GM21737 (cell line): ENCODE results near the gene ZNF480.
"Not testable (repeated sequence)": the region's sequence is repeated elsewhere in the genome, so short reads cannot be mapped to it uniquely, and the experiment has no call there.

ENCODE experiments used
- ATAC-seq: cut with Tn5 transposase; IDR thresholded peaks from one replicate; pipeline ENCODE4 v1.9.1; 2021; ENCODE audit warnings: mild to moderate bottlenecking, moderate library complexity; ENCODE audit not compliant: unreplicated experiment

The ZNF480 gene

DNA sequence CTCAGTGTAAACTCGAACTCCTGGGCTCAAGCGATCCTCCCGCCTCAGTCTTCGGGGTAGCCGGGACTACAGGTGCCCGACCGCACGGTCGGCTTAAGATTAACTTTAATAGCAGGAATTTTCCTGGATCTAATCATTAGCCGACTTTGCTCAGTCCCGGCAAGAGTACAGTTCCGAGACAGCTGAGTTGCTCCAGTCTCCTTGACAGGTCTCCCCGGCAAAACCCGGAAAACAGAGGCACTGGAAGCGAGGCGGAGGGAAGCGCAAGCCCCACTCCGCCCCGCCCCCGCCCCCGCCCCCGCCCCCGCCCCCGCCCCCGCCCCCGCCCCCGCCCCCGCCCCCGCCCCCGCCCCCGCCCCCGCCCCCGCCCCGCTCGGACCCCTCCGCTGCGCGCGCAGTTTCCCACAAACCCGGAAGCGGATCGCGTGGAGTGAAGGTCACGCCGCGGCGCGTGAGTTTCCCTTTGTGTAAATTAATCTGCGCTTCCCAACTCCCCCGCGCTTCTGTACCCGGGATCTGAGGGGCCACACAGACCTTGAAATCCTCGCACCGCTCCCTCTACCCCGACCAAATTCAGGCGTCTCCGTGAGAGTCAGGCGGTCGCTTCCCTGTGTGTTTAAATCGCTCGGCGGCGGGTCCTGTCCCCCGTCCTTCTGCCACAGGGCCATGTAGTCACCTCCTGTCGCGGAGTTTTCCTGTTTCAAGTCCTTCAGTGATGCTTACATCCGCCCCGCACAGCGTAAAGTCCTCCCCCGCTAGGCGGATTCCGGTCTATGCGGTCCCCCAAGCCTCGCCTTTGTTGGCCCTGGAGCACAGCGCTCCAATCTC, at the start of gene ZNF480:
Gene ZNF480 (plus strand): TSS at position 397 of the 828 bp plus-strand sequence. CDS start 3,244 bp downstream, outside the sequence.
- ATAC-seq, result peak; percentile 57

DNA sequence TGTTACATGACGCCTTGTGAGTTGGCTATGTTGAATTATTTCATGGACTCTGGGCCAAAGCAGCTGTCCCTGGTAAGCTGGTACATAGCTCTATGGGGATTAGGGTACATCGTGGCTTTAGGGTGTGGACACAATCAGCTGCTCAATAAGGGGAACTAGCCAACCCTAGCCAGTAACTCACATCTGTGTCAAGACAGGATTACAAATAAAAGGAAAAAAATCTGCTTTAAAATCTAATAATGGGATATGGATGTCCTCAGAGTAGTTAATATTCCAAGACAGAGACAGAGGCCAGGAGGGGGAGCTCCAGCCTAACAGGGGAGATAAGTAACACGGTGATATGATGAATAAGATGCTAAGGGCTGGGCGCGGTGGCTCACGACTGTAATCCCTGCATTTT, 48.7 kb upstream of the ZNF480 start:
- ATAC-seq, result no peak

DNA sequence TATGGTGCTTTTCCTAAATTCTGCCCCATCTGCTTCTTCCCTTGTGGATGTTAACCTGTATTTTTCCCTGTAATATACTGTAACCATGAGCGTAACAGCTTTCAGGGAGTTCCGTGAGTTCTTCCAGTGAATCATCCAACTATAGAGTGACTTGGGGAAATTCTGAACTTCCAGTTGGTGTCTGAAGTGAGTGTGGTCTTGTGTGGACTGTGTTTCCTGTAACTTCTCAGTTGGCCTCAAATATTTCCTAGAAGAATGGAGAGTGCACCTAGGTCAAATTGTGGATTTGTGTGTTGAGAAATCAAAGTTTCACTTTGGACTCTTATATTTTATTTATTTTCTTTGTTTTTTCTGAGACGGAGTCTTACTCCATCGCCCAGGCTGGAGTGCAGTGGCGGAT, 38.5 kb upstream of the ZNF480 start:
- no peak for ATAC-seq

GRCh38 chr19:52265556-52265955, 31.4 kb upstream of the ZNF480 start:
- ATAC-seq, result not testable (repeated sequence)

DNA sequence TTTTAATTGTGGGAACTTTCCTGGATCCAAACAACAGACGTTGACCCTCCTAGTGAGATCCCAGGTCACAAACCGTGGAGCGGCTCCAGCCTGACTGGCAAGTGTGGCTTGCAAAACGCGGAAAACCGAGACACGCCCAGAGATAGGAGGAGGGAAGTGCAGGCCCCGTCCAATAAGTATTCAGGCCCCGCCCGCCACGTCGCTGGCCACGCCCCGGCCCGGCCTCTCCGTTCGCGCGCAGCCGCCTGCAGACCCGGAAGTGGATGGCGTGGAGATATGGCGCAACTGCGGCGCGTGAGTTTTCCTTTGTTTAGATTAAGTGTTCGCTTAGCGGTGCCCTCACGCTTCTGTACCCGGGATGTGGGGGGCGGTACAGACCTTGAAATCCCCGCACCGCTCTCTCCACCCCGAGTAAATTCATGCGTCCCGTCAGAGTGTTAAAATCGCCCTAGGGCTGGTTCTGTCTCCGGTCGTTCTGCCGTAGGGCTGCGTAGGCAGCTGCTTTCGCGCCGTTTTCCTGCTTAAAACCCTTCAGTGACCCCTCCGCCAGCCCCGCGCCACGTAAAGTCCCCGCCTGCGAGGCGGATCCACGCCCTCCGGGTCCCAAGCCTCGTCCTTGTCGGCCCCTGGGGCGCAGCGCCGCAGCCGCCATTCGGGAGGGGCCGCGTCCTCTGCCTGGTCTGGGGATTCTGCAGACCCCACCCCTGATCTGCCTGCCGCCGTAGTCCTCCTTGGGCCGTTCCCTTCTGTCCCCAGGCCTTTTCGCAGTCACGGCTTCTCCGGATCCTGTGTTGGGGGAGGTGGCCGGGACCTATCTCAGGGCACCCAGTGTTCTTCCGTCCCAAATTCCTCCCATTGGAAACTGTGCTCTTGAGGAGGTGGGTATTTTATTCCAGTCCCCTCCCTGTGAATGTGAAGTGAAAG, 27.4 kb upstream of the ZNF480 start, which contains the start of gene ZNF766:
Gene ZNF766 (plus strand): TSS at position 250 of the 924 bp plus-strand sequence. CDS start 27 bp downstream, at position 277.
- ATAC-seq, result peak; percentile 88

DNA sequence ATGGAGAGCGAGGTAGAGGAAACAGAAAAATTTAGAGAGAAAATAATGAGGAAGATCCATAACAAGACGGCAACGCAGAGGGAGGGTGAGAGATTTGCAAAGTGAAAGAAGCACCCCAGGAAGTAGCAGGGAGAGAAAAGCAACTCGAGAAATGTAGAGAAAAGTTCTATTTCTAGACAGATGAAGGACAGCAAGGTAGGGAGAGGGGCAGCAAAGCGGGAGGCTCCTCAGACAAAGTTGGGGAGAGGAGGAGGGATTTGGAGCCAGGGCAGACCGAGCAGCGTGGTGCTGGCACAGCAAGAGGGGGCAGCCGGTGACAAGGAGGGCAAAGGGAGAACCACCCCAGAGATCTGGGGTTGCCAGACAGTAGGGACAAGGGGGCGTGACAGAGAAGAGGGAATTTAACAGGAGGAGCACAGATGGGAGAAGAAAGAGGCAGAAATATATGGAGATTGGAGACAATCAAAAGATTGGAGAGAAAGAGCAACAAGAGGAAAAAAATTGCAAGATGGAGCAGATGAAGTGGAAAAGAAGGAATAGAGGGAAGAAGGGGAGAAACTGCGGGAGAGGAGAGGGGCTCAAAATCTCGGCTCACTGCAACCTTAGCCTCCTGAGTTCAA, 26.6 kb upstream of the ZNF480 start:
- ATAC-seq, result no peak

DNA sequence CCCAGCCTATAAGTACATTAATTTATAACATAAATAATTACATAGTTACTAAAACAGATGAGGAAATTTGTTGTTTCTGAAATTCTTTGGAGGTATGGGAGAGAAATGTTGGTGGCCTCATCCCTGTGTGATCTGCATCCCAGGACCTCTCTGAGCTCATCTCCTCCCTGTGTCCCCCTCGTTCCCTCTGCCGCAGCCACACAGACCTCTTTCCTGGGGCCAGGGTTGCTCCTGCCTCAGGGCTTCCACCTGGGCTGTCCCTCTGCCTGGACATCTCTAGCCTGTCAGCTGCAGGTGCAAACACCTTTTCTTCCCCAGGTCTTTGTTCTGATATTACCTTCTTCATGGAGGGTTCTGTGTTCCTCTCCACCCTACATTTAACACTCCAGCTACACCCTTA, 23.7 kb upstream of the ZNF480 start:
- no peak for ATAC-seq

DNA sequence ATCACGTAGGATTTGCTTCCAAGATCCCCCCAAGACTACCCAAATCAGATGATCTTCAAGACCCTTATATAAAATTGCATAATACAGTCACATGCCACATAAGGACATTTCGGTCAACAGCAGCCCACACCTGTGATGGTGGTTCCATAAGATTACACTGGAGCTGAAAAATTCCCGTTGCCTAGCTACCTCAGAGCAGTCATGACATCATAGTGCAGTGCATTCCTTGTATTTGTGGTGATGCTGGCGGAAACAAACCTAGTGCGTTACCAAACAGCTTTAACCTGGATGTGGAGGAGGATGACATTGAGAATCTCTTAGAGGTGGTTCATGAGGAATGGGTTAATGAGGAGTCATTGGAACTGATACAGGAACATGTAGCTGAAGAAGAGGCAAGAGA, 22.8 kb upstream of the ZNF480 start:
- ATAC-seq, result no peak

- ATAC-seq, result no peak
Observed at GRCh38 chr19:52275988-52276387, 21.0 kb upstream of the ZNF480 start.

DNA sequence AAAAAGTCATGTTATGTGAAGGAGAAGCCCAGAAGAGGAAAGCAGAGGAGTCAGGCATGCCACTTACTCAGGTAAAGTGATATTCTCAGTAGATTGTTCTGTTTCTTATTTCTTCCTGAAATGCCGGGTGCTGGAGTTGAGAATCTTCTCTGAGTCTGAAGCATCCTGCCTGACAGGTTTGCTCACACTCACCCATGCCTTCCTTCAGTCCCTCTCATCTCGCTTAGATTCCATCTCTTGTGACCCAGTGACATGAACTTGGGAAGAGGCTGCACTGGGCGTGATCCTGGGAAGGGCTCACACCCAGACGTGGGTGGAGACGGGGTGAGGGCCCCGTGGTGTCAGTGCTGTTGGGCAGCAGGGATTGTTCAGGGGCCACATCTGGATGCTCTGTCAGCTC, 19.5 kb upstream of the ZNF480 start:
- ATAC-seq, result no peak

DNA sequence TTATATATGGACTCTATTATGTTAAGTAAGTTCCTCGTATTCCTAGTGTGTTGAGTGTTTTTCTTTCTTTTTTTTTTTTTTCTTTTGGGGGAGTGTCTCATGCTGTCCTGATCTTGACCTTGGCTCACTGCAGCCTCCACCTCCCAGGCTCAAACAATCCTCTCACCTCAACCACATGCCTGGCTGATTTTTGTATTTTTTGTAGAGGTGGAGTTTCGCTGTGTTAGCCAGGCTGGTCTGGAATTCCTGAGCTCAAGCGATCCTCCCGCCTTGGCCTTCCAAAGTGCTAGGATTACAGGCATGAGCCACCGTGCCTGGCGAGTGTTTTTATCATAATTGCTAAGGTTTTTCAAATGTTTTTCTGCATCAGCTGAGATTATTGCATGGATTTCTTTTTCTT, 10.7 kb upstream of the ZNF480 start:
- no peak for ATAC-seq

DNA sequence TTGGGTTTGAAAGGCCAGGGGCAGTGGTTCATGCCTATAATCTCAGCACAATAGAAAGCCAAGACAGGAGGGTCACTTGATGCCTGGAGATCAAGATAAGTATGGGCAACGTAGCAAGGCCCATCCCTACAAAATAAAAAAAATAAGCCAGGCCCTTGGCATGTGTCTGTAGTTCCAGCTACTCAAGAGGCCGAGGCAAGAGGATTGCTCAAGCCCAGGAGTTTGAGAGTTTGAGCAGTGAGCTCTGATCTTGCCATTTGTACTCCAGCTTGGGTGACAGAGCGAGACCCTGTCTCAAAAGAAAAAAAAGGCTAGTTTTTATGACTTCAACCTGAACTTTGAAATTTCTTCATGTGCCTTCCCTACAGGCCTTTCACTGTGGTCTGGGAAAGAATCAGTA, 5.2 kb upstream of the ZNF480 start:
- ATAC-seq, result no peak

DNA sequence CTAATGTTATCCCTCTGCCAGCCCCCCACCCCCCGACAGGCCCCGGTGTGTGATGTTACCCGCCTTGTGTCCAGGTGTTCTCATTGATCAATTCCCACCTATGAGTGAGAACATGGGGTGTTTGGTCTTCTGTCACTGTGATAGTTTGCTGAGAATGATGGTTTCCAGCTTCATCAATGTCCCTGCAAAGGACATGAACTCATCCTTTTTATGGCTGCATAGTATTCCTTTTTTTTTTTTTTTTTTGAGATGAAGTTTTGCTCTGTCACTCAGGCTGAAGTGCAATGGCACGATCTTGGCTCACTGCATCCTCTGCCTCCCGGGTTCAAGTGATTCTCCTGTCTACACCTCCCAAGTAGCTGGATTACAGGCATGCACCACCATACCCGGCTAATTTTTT, 4.0 kb upstream of the ZNF480 start:
- not testable (repeated sequence) for ATAC-seq

DNA sequence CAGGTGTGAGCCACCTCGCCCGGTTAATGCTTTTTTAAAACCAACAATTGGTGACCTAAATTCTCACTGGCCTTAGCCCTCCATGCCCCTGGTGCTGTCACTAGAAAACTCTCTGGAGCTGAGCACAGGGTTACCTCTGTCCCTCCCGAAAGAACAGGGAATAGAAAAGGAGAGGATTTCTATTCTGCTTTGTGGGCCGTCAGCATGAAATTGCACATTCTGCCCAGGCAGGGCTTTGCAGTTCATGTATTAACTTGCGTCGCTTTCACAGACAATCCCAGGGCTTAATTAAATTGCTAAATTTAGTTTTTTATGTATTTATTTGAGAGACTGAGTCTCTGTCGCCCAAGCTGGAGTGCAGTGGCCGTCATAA, 583 bp upstream of the ZNF480 start:
- ATAC-seq, result no peak

- peak; percentile 27 for ATAC-seq
Observed at GRCh38 chr19:52297601-52298364, 814 bp downstream of the ZNF480 start.

GRCh38 chr19:52307275-52307674, 10.3 kb downstream of the ZNF480 start:
- ATAC-seq, result no peak

GRCh38 chr19:52322429-52322828, 25.5 kb downstream of the ZNF480 start:
- no peak for ATAC-seq

DNA sequence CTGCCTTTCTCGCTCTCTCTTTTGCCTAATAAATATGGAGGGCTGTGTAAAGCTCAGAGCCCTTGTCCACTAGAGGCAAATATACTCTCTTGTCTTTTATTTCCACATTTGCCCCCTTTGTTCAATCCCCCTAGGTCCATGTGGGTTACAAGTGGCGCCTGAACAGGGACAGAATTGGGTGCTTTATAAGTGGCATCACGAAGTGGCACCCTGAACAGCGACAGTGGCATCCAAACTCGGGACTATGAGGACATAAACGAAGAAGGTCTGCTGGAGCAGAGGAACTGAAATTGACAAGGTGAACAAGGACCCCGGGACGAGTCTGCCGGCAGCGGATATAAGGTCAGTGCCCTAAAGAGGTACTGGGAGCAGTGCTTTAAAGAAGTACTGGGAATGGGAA, 34.8 kb downstream of the ZNF480 start:
- no peak for ATAC-seq

GRCh38 chr19:52335768-52336116, 38.8 kb downstream of the ZNF480 start:
- no peak for ATAC-seq

DNA sequence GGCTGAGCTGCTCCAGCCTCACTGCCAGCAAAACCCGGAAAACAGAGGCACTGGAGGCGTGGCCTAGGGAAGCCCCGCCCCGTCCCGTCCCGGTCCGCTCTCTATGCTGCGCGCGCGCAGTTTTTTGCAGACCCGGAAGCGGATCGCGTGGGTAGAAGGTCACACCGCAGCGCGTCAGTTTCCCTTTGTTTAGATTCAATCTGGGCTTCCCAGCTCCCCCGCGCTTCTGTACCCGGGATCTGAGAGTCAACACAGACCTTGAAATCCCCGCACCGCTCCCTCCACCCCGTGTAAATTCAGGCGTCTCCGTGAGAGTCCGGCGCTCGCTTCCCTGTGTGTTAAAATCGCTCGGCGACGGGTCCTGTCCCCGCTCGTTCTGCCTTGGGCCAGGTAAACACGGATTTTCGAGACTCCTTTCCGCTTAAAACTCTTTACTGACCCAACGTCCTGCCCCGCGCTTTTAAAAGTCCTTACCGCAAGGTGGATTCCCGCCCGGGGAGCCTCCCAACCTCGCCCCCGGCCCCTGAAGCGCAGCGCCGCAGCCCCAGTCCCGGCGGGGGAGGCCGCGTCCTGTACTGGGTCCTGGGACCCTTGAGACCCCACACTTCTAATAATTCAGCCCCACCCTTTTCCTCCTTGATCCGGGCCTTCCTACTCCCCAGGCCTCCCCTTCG, 39.3 kb downstream of the ZNF480 start, which contains the start of gene ZNF610:
Gene ZNF610 (plus strand): TSS at position 127 of the 674 bp plus-strand sequence. CDS start 12,930 bp downstream, outside the sequence.
- ATAC-seq, result peak; percentile 88
